Lower leg skin (tissue), 3 donors: ENCODE measurements around the gene ZNF816.

Experiments
- POLR2A ChIP-seq, 2 donors: fragments of 450-650 bp; IDR thresholded peaks; one replicate each; pipeline ENCODE4 v1.6.1; 2016 to 2017; ENCODE audit warnings: antibody characterized with exemption in 2 of 2, mild to moderate bottlenecking in 1 of 2, moderate library complexity in 1 of 2
- TF ChIP-seq, protein P1 (sequence below), 3 donors: fragments of 450-650 bp; IDR thresholded peaks; one replicate each; pipeline ENCODE4 v1.5.1; 2016; ENCODE audit warnings: antibody characterized with exemption in 3 of 3, mild to moderate bottlenecking in 3 of 3, moderate library complexity in 2 of 3

DNA sequence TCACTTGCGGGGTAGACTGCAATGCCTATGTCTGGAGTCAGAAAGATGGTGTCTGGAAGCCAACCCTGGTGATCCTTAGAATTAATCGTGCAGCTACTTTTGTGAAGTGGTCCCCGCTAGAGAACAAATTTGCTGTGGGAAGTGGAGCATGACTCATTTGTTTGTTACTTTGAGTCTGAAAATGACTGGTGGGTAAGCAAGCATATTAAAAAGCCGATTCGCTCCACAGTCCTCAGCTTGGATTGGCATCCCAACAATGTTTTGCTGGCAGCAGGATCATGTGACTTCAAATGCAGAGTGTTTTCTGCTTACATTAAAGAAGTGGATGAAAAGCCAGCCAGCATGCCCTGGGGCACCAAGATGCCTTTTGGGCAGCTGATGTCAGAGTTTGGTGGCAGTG is 41.6 kb upstream of the ZNF816 start:
- TF ChIP-seq, protein P1, sequence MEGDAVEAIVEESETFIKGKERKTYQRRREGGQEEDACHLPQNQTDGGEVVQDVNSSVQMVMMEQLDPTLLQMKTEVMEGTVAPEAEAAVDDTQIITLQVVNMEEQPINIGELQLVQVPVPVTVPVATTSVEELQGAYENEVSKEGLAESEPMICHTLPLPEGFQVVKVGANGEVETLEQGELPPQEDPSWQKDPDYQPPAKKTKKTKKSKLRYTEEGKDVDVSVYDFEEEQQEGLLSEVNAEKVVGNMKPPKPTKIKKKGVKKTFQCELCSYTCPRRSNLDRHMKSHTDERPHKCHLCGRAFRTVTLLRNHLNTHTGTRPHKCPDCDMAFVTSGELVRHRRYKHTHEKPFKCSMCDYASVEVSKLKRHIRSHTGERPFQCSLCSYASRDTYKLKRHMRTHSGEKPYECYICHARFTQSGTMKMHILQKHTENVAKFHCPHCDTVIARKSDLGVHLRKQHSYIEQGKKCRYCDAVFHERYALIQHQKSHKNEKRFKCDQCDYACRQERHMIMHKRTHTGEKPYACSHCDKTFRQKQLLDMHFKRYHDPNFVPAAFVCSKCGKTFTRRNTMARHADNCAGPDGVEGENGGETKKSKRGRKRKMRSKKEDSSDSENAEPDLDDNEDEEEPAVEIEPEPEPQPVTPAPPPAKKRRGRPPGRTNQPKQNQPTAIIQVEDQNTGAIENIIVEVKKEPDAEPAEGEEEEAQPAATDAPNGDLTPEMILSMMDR (IDR thresholded peaks at IDR 0.05) = no peak
- TF ChIP-seq POLR2A (IDR thresholded peaks at IDR 0.05) = no peak
